Common myeloid progenitor, CD34-positive (primary cell): ENCODE measurements around the gene SMAD2.

Source experiments
- CTCF ChIA-PET: fragments of 350-600 bp; sonication (Branson Sonifier 250); formaldehyde crosslinking; loops from one replicate; lab custom pipeline; 2021; ENCODE audit warnings: antibody characterized with exemption; lab: Charles Lee
- POLR2A ChIA-PET: fragments of 350-600 bp; sonication (Branson Sonifier 250); formaldehyde crosslinking; loops from one replicate; lab custom pipeline; 2021; ENCODE audit warnings: antibody characterized with exemption; lab: Charles Lee
- DNase-seq, 3 donors: peaks; one replicate each; pipeline versions ENCODE4 v3.0.0 to v3.0.0-alpha.2; 2013
- H3K27ac ChIP-seq, 2 experiments: 1 replicate in 1 of 2; 2 replicates in 1 of 2; pipeline ENCODE4 v1.7.0; 2013; ENCODE audit warnings: inconsistent platforms in 2 of 2, low read length in 2 of 2, mild to moderate bottlenecking in 2 of 2, low read depth in 1 of 2, moderate library complexity in 1 of 2; ENCODE audit not compliant: severe bottlenecking in 2 of 2, insufficient read depth in 1 of 2, poor library complexity in 1 of 2
- H3K27me3 ChIP-seq, 5 experiments: replicated peaks in 2 of 5; 1 replicate in 3 of 5; 2 replicates in 2 of 5; pipeline versions ENCODE4 v1.6.1 to v1.7.0; 2013; ENCODE audit warnings: low read length in 4 of 5, mild to moderate bottlenecking in 2 of 5, moderate library complexity in 2 of 5, inconsistent platforms in 1 of 5; ENCODE audit not compliant: insufficient read depth in 5 of 5, control insufficient read depth in 4 of 5
- H3K36me3 ChIP-seq, 4 experiments: 1 replicate in 2 of 4; 2 replicates in 2 of 4; pipeline versions ENCODE4 v1.6.1 to v1.7.0; 2013; ENCODE audit warnings: low read length in 3 of 4, control low read depth in 1 of 4, mild to moderate bottlenecking in 1 of 4; ENCODE audit not compliant: control insufficient read depth in 4 of 4, insufficient read depth in 4 of 4
- H3K4me1 ChIP-seq, 4 experiments: 1 replicate in 3 of 4; 2 replicates in 1 of 4; pipeline versions ENCODE4 v1.6.1 to v1.7.1; 2013; ENCODE audit warnings: low read length in 3 of 4, mild to moderate bottlenecking in 3 of 4, control low read depth in 1 of 4, inconsistent platforms in 1 of 4, moderate library complexity in 1 of 4; ENCODE audit not compliant: control insufficient read depth in 4 of 4, insufficient read depth in 4 of 4; ENCODE audit errors: control extremely low read depth in 1 of 4
- H3K4me3 ChIP-seq, 7 experiments: 1 replicate in 4 of 7; 2 replicates in 3 of 7; pipeline versions ENCODE4 v1.5.1 to v1.7.0; 2013; ENCODE audit warnings: mild to moderate bottlenecking in 7 of 7, low read length in 6 of 7, moderate library complexity in 6 of 7, inconsistent platforms in 2 of 7, low read depth in 2 of 7, control low read depth in 1 of 7; ENCODE audit not compliant: insufficient read depth in 4 of 7, control insufficient read depth in 1 of 7; ENCODE audit errors: extremely low read depth in 1 of 7
- H3K9me3 ChIP-seq, 5 experiments: 1 replicate in 4 of 5; 2 replicates in 1 of 5; pipeline versions ENCODE4 v1.6.1 to v1.7.1; 2013; ENCODE audit warnings: low read length in 4 of 5, mild to moderate bottlenecking in 2 of 5, inconsistent platforms in 1 of 5, low read depth in 1 of 5, moderate library complexity in 1 of 5; ENCODE audit not compliant: control insufficient read depth in 4 of 5, insufficient read depth in 2 of 5; ENCODE audit errors: control extremely low read depth in 1 of 5
- WGBS: methylation state at CpG from one replicate; pipeline ENCODE4 v1.1.5; 2013; ENCODE audit not compliant: insufficient coverage; 5-methylcytosine and 5-hydroxymethylcytosine counted together

Gene SMAD2

GRCh38 chr18:47881752-47882455 lies 48.6 kb downstream of the SMAD2 start:
- WGBS, result 100% methylated on average over 4 of the region's 7 CpGs
- H3K4me1 ChIP-seq, result peaks cover 0 to 3% (median 0%) of the 10 kb centered on the region in 4 experiments
- H3K27ac ChIP-seq, result no peak overlapping the region
- peaks cover 11 to 57% (median 23%) of the 10 kb centered on the region in 4 experiments for H3K36me3 ChIP-seq
- no peaks in the 10 kb centered on the region for H3K27me3 ChIP-seq
- POLR2A ChIA-PET, result no interaction called here
- CTCF ChIA-PET, result no interaction called here
- no peak for DNase-seq
- H3K4me3 ChIP-seq, result no peak overlapping the region
- H3K9me3 ChIP-seq, result peaks cover 0 to 6% (median 0%) of the 10 kb centered on the region in 5 experiments

GRCh38 chr18:47881042-47881441 lies 49.4 kb downstream of the SMAD2 start:
- POLR2A ChIA-PET, result no interaction called here
- H3K36me3 ChIP-seq, result peaks cover 12 to 53% (median 21%) of the 10 kb centered on the region in 4 experiments
- no peaks in the 10 kb centered on the region for H3K27me3 ChIP-seq
- peaks cover 0 to 3% (median 0%) of the 10 kb centered on the region in 4 experiments for H3K4me1 ChIP-seq
- peaks cover 0 to 6% (median 0%) of the 10 kb centered on the region in 5 experiments for H3K9me3 ChIP-seq
- no CpG with 5 or more reads among the region's 3 CpGs for WGBS
- H3K27ac ChIP-seq, result no peak overlapping the region
- CTCF ChIA-PET, result no interaction called here
- no peak for DNase-seq
- no peak overlapping the region for H3K4me3 ChIP-seq

DNA sequence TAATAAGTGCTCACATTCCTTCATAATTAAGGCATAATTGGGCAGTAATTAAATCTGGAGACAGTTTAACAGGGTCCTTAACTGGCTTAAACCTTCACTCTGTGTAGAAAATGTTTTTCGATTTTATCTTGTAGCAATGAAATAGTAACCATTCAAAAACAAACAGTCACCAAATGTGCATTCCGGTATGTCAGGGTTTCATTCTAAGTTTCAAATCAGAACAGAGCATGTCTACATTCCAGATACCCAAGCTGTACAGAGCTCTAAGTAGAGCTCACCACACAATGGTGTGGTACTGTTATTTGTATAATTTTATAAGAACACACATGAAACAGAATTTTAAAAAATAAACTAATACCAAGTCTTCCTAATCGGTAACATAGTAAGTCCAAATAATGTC lies 52.6 kb downstream of the SMAD2 start:
- Histone ChIP-seq H3K36me3 (peaks cover 14 to 37% (median 18%) of the 10 kb centered on the region in 4 experiments), H3K27ac (no peak overlapping the region), H3K4me1 (peaks cover 0 to 3% (median 0%) of the 10 kb centered on the region in 4 experiments), H3K27me3 (no peaks in the 10 kb centered on the region), H3K4me3 (no peak overlapping the region), H3K9me3 (peaks cover 0 to 6% (median 0%) of the 10 kb centered on the region in 5 experiments)
- ChIA-PET CTCF (interaction anchor here (0.7 to 2.3 kb wide), 5 partner anchors 10 to 144 kb away, joined by 3 to 6 read pairs (median 3); no protein-coding TSS in a partner anchor), POLR2A (no interaction called here)
- no CpG with 5 or more reads among the region's 3 CpGs for WGBS
- no peak for DNase-seq

GRCh38 chr18:47876813-47877212 lies 53.6 kb downstream of the SMAD2 start:
- Histone ChIP-seq H3K36me3 (peaks cover 10 to 28% (median 15%) of the 10 kb centered on the region in 4 experiments), H3K4me1 (peaks cover 0 to 3% (median 0%) of the 10 kb centered on the region in 4 experiments), H3K27me3 (no peaks in the 10 kb centered on the region), H3K9me3 (peaks cover 0 to 6% (median 0%) of the 10 kb centered on the region in 5 experiments), H3K4me3 (no peak overlapping the region), H3K27ac (no peak overlapping the region)
- POLR2A ChIA-PET, result no interaction called here
- peak; percentile 8 to 24 (median 22) for DNase-seq
- WGBS, result 100% methylated on average over 1 of the region's 2 CpGs
- CTCF ChIA-PET, result interaction anchor here (0.8 to 1.1 kb wide), 2 partner anchors 20 to 59 kb away, joined by 3 read pairs; no protein-coding TSS in a partner anchor

DNA sequence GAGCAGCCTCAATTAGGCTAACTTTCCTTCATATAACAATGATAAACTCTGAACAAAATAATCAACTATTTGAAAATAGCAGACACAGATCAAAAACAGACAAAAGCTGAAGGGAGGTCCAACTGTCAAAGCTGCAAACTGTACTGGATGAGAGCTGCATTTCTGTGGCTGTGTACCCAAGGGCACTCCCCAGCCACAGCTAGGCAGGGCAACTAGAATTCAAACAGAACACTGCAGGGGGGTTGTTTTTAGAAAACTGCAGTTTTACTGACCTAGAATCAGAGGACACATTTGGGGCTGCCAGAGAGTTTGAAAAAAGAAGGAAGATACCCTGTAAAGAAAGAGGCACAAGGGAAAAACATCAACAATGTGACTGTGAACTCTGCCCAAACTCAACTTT lies 56.8 kb downstream of the SMAD2 start:
- H3K9me3 ChIP-seq, result no peaks in the 10 kb centered on the region
- ChIA-PET CTCF (interaction anchor here (0.7 kb wide), 1 partner anchor 150 kb away, joined by 3 read pairs; no protein-coding TSS in a partner anchor), POLR2A (no interaction called here)
- H3K27me3 ChIP-seq, result no peaks in the 10 kb centered on the region
- DNase-seq, result no peak
- peaks cover 0 to 3% (median 0%) of the 10 kb centered on the region in 4 experiments for H3K4me1 ChIP-seq
- peaks cover 2 to 10% (median 5%) of the 10 kb centered on the region in 4 experiments for H3K36me3 ChIP-seq
- H3K27ac ChIP-seq, result no peak overlapping the region
- no peak overlapping the region for H3K4me3 ChIP-seq

- no peak overlapping the region for H3K27ac ChIP-seq
- no peak for DNase-seq
- no peak overlapping the region for H3K4me3 ChIP-seq
- no peaks in the 10 kb centered on the region for H3K27me3 ChIP-seq
- POLR2A ChIA-PET, result no interaction called here
- peaks cover 2 to 21% (median 7%) of the 10 kb centered on the region in 4 experiments for H3K36me3 ChIP-seq
- CTCF ChIA-PET, result interaction anchor here (0.6 kb wide), 1 partner anchor 13 kb away, joined by 3 read pairs; no protein-coding TSS in a partner anchor
- no peaks in the 10 kb centered on the region for H3K9me3 ChIP-seq
- 100% methylated on average over 3 of the region's 6 CpGs for WGBS
- peaks cover 0 to 3% (median 0%) of the 10 kb centered on the region in 4 experiments for H3K4me1 ChIP-seq
Measured at GRCh38 chr18:47872426-47872825, 58.0 kb downstream of the SMAD2 start.

DNA sequence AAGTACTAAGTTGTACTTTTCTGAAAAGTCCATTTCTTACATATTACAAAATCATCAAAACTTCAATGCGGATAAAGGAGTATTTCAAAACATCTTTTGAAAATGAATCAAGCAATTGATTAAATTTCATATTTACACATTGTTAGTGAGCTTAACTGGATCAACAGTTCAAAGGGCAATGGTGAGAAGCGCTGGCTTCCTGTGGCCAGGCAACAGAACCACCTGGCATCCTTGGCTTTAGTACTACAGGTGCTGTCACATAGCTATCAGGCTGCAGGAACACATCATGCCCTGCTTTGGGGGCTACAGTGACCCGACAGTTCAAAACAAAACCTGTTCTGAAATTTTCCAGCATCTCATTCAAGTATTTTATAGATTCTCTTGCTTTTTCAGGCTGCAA lies 59.2 kb downstream of the SMAD2 start:
- Histone ChIP-seq H3K4me1 (peaks cover 0 to 3% (median 0%) of the 10 kb centered on the region in 4 experiments), H3K27me3 (no peaks in the 10 kb centered on the region), H3K27ac (no peak overlapping the region), H3K4me3 (no peak overlapping the region), H3K9me3 (no peaks in the 10 kb centered on the region), H3K36me3 (peaks cover 2 to 27% (median 11%) of the 10 kb centered on the region in 4 experiments)
- WGBS, result 93% methylated on average over 2 of the region's 3 CpGs
- POLR2A ChIA-PET, result no interaction called here
- CTCF ChIA-PET, result no interaction called here
- no peak for DNase-seq
